Measurements from ENCODE around the gene TUBD1.
"Not testable (repeated sequence)": the region's sequence is repeated elsewhere in the genome, so short reads cannot be mapped to it uniquely, and the experiment has no call there.

TUBD1 gene

GRCh38 chr17:59872351-59872750 lies 20.4 kb downstream of the TUBD1 start:
- DNase-seq, result no peak

GRCh38 chr17:59870482-59870881 lies 22.3 kb downstream of the TUBD1 start:
- DNase-seq, result no peak

DNA sequence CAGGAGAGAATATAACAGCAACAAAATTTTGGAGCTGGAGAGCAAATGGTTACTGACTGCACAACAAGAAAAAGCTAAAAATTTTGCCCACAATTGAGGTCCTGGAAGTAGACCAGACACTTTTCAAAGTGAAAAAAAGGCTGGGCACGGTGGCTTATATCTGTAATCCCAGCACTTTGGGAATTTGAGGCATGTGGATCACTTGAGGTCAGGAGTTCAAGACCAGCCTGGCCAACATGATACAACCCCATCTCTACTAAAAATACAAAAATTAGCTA lies 22.9 kb downstream of the TUBD1 start:
- DNase-seq, result no peak

DNA sequence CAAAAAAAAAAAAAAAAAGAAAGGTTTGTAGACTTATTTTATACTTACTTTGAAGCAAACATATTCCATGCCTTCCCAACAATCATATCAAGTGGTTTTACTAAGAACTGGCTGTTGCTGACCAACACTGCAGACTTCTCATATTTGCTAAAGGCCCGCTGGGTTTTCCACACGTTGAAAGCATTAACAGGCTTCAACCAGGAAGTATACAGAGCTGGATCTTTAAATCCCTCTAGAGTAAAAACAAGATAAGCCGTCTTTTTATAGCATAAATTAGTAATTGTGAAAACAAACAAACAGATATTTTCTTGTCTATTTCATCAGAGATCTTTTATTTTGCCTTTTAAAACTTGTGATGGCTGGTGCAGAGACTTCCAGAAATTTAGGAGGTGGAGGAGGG lies 29.1 kb downstream of the TUBD1 start:
- DNase-seq, result no peak

DNA sequence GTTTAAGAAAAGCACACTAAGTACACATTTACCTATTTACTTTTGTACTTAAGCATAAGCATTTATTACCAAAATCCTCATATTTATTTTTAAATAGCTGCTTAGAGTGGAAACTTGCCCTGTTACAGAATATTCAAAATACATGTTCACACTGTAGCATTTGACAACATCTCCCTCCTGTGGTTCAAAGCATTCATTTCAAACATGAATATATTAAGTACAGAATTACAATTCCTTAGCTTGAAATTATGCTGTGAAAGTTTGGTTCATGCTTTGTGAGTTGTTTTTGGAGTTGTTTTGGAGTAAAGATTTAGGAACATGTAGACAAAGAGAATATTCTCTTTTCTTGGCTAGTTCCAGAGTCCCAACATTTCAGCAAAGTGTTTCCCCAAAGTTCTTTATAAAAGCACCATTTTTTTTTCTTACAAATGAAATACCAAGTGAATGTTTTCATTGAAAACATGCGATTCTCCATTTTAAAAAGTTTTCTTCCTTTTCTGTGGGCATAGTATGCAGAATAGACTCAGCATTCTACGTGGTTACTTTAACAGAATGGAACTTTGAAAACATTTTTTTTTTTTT lies 33.2 kb downstream of the TUBD1 start:
- DNase-seq, result peak; percentile 62

DNA sequence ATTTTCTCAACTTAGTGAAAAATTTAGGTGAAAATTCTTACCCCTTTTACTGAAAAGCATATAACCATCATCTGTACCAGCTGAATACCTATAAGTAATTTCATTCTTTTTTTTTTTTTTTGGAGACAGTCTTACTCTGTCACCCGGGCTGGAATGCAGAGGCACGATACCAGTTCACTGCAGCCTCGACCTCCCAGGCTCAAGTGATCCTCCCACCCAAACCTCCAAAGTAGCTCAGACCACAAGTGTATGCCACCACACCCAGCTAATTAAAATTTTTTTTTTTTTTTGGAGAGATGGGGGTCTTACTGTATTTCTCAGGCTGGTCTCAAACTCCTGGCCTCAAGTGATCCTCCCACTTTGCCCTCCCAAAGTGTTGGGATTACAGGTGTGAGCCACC lies 33.8 kb downstream of the TUBD1 start:
- no peak for DNase-seq

- DNase-seq, result no peak
Observed at GRCh38 chr17:59858167-59858816, 34.5 kb downstream of the TUBD1 start.

DNA sequence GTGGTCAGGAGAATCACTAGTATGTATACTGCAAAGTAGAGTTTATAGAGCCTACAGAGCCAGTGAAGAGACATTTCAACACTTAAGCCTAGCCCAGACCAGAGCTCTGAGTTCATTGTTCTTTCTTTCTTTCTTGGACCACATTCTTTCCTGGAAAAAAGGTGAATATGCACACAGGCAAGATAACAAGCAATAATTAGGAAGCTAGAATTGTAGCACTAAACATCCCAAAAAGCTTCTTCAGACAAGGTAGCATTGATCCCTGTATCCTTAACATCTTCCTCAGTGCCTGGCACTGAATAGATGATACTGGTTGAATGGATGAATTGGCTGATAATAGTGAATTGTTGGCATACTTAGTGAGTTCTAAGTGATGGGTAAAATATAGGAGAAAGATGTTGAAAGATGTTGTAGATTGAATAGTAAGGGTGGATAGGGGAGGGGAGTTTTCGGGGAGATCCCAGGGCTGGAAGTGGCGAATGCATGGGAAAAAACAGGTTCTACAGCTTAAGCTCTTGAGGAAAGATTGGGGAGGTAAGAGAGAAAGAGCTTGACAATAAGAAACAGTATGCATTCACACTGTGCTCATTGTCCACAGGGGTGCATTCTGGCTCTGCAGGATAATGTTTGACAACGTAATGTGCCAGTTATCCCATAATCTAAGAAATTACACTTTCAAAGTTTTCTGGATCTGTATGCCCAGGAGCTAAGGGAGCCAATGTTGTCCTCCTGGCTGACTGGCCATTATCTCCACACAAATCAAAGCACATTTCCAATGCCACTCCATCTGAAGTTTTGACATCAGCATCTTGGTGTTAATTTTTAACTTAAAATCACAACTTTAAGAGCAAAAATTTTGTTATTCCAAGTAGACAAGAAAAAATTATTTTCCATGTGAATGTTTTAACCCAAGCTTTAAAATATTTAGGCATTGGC lies 35.6 kb downstream of the TUBD1 start:
- no peak for DNase-seq

DNA sequence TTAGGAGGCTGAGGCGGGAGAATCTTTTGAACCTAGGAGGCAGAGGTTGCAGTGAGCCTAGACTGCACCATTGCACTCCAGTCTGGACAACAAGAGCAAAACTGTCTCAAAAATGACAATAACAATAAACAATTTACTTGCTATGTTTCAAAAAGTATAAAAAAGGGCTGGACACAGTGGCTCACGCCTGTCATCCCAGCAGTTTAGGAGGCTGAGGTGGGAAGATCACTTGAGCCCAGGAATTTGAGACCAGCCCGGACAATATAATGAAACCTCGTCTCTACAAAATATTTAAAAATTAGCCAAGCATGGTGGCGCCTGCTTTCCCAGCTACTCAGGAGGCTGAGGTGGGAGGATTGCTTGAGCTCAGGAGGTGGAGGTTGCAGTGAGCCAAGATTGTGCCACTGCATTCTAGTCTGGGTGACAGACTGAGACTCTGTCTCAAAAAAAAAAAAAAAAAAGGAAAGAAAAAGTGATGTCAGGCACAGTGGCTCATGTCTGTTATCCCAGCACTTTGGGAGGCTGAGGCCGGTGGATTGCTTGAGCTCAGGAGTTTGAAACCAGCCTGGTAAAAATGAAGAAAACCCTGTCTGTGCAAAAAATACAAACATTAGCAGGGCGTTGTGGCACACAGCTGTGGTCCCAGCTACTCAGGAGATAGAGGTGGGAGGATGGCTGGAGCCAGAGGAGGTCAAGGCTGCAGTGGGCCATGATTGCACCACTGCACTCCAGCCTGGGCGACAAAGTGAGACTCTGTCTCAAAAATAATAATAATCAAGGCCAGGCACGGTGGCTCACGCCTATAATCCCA lies 38.6 kb downstream of the TUBD1 start:
- not testable (repeated sequence) for DNase-seq

DNA sequence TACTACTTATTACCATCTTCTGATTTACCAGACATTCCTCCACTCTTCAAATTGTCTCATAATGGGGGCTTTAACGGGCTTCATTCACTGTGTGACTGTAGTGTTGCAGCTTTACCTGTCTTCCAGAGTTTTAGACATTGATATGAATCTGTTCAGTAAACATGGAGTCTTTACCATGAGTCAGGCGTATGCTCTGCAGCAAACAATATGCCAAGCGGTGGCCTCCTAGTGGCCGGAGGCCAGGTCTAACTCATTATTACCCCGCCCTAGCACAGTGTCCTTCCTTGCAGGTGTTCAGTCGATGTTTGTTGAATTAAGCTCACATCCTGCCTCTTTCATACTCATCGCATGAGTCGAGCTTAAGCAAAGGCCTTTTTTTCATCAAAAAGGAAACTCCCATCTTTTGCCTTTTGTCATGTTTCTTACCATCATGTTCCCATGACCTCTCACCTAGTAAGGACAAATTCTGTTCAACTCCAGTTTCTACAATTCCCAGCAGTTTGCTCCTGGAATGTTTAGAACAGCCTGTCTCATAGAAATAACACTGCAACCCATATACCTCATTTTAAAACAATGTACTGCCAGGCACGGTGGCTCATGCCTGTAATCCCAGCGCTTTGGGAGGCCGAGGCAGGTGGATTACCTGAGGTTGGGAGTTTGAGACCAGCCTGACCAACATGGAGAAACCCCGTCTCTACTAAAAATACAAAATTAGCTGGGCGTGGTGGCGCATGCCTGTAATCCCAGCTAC lies 39.4 kb downstream of the TUBD1 start:
- peak; percentile 88 for DNase-seq

GRCh38 chr17:59852847-59853167 lies 39.9 kb downstream of the TUBD1 start:
- DNase-seq, result not testable (repeated sequence)

- DNase-seq, result no peak
Observed at GRCh38 chr17:59851439-59852375, 41.0 kb downstream of the TUBD1 start.

DNA sequence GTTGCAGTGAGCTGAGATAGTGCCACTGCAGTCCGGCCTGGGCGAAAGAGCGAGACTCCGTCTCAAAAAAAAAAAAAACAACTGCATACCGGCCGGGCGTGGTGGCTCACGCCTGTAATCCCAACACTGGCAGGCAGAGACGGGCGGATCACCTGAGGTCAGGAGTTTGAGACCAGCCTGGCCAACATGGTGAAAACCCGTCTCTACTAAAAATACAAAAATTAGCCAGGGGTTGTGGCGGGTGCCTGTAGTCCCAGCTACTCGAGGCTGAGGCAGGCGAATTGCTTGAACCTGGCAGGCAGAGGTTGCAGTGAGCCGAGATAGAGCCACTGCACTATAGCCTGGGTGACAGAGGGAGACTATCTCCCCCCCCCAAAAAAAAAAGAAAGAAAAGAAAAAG lies 42.4 kb downstream of the TUBD1 start:
- DNase-seq, result not testable (repeated sequence)

DNA sequence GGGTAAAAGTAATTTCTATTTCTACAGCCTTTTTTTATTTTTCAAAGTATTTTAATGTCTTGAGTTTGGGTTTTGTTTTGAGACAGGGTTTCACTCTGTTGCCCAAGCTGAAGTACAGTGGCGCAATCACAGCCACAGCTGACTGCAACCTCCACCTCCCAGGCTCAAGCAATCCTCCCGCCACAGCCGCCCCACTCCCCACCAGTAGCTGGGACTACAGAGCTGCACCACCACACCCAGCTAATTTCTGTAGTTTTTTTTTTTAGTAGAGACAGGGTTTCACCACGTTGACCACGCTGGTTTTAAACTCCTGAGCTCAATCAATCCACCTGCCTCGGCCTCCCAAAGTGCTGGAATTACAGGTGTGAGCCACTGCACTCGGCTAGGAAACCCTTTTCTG lies 44.0 kb downstream of the TUBD1 start:
- no peak for DNase-seq

GRCh38 chr17:59848385-59848668 lies 44.4 kb downstream of the TUBD1 start:
- DNase-seq, result no peak

DNA sequence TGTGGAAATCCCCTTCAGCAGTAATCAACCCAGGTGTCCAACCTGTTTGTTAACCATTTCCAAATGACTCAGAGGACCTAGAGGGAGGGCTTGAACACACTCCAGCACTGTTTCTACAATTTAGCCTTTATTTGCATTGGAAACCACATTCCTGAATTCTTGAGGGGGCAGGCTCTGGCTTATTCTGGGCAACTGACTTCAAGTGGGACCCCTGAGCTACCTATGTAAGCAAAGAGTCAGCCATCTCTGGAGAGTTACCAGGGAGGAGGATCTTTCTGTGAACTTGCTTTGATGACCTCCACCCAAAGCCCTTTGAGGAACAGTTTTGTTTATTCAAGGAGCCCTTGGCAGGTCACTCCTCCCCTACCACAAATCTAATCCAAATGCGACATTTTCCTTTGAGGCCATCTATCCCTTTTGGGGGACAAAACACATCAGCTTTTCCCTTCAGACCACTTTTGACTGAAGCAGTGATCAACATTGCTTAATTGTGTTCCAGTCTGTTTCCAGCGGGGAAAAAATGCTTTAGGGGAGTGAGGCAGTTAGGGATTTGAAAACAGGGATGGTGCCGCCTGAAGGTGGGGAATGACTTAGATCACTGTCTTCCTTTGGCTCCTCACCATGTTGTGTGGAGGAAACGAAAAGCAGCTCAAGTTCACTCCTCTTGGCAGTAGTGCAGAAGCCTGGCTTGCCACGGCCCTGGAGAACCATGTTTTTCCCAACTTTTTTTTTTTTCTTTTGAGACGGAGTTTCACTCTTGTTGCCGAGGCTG lies 46.2 kb downstream of the TUBD1 start:
- DNase-seq, result peak; percentile 86

DNA sequence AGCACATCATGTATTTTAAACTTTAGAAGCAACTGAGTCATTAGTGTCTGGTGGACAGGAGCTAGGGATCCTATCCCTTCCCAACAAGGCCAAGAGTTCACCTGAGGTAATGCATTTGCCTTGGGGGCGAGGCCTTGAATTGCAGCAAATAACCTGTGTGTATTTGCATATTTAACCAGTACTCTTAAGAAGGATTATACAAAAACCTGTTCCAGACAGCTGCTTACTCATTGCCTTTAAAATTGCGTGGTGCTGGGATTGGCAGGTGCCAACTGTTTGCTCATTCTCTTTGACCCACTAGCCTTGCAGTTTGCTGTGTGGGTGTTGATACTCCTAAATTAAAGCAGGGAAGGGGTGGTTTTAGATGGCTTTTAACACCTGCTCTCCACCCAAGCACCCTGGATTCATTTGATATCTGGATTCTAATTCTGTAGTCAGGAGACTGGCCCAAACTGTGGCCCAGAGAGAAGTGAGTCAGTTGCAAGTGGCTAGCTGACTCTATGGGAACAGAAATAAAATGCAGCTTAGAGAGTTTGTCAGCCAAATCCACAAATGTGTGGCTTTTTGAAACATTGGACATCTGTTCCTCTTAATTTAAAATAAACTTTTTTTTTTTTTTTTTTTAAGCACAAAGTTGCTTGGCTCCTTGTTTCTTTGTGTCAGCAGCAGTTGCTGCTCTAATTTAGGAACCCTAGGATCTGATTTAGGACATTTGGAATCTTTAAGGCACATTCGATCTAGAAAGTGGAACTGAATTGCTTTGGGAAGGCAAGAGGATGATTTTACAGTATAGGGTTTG lies 46.9 kb downstream of the TUBD1 start:
- DNase-seq, result peak; percentile 84

DNA sequence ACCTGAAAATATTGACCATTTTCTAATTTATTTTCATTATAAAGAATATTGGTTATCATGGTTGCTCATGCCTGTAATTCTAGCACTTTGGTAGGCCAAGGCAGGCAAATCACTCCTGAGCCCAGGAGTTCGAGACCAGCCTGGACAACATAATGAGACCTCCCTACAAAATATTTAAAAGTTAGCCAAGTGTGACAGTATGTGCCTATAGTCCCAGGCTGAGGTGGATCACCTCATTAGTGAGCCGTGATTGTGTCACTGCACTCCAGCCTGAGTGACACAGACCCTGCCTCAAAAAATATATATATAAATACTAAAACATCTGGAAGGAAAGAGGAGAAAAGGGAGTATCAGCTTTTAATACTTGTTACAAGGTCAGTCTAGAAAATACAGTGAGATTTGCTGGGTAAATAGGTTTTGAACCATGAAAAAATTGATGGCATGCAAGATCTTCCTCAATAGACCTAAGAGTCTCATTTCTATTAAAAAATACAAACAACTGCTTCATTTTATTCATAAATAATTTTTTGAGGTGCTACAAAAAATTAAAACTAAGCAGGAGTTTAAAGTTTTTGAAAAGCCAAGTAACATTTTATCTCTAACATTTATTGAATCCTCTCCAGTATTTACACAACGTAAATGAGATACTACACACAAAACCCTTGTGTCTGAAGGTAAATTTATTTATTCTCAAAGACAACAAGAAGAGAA lies 47.7 kb downstream of the TUBD1 start:
- DNase-seq, result no peak

- DNase-seq, result peak; percentile 85
Observed at GRCh38 chr17:59842901-59843652, 49.7 kb downstream of the TUBD1 start.
